HG03442 (cell line): ENCODE measurements around the gene UGT1A4.

Experiments used
- ATAC-seq: cut with Tn5 transposase; IDR thresholded peaks from one replicate; pipeline ENCODE4 v1.9.1; 2021; ENCODE audit warnings: mild to moderate bottlenecking, moderate library complexity; ENCODE audit not compliant: unreplicated experiment

The UGT1A4 gene

DNA sequence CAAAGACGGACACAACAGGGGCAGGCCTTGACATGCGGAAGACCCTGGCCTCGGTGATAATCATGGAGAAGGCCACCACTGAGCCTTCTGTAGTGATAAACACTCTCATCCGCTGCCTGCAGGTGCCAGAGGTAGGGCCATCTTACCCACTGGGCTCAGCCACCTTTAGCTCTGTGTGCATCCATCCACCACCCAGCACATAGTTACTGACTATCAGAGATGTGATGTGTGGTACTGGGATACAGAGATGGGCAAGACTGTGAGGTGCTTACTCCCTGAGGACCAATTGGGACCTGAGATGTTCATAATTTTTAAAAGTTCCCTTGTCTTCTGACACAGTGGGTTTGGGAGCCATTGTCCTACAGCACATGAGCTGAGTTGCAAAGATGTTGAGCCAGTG, 61.2 kb downstream of the UGT1A4 start:
- ATAC-seq = no peak

DNA sequence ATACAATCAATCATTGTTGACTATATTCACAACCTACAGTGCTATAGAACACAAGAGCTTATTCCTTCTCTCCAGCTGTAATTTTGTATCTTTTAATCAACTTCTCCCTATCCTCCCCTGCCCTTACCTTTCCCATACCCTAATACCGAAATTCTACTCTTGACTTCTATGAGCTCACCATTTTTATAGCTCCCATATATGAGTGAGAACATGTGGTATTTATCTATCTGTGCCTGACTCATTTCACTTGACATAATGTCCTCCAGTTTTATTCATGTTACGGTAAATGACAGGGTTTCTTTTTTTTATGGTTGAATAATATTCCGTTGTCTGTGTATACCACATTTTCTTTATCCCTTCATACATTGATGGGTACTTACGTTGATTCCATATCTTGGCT, 62.2 kb downstream of the UGT1A4 start:
- no peak for ATAC-seq

- no peak for ATAC-seq
Measured at GRCh38 chr2:233789554-233789953, 71.0 kb downstream of the UGT1A4 start.

DNA sequence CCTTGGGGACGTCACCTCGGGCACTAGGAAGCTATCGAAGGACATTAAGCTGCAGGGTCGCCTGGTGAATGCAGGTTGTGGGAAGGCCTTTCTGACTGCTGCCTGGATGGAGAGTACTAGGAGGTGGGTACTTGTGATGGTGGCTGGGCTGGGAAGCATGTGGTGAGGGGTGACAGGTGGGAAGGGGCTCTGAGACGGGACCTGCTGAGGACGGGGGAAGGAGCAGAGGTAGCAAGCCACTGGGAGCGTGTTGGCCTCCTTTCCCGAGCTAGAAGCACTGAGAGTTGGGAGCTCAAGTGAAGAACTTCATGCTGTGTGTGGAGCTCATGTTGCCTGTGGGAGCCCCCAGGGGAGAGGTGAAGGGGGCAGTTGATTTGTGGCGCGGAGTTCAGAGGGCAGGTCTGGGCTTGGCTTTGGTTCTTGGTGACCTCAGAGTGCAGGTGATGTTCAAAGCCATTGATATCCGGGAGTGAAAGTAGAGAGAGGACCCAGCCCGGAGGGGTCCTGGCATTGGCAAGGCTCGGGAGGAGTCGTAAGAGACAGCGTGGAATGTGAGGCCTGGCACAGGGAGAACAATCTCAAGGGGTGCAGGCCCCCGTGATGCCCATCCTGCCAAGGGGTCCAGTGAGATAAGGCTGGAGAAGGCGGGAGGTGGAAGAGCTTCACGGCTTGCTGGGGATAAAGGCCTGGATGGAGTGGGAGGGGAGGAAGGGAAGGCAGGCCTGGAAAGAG, 72.8 kb downstream of the UGT1A4 start:
- no peak for ATAC-seq

GRCh38 chr2:233791883-233792329, 73.4 kb downstream of the UGT1A4 start:
- ATAC-seq = no peak

GRCh38 chr2:233792720-233793119, 74.2 kb downstream of the UGT1A4 start:
- ATAC-seq = no peak

DNA sequence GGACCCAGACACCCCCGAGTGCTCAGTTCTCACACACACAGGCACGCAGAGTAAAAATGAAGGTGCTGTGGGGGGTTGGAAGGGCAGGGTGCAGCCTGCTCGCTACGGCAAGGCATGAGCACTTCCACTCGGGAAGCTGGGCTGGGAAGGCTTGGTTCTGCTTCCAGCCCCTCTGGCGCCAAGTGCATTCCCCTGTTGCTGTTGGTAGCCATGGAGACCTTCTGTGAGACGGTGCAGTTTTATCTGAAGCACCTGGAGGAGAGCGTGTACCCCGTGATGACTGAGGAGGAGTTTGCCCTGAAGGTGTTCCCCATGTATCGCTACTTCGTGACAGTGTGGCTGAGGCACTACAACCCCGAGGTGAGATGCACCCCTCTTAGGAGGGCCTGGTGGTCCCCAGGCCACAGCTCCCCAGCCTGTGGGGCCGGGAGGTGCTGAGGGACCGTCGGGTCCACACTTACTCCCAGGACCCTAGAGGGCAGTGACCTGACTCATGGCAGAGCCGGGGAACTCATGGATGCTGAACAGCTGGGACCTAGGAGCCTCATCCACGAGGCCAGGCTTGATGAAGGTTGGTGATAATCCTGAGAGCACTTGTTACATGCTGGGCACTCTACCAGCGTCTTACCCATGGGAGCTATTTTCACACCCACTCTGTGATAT, 75.1 kb downstream of the UGT1A4 start:
- ATAC-seq = no peak

DNA sequence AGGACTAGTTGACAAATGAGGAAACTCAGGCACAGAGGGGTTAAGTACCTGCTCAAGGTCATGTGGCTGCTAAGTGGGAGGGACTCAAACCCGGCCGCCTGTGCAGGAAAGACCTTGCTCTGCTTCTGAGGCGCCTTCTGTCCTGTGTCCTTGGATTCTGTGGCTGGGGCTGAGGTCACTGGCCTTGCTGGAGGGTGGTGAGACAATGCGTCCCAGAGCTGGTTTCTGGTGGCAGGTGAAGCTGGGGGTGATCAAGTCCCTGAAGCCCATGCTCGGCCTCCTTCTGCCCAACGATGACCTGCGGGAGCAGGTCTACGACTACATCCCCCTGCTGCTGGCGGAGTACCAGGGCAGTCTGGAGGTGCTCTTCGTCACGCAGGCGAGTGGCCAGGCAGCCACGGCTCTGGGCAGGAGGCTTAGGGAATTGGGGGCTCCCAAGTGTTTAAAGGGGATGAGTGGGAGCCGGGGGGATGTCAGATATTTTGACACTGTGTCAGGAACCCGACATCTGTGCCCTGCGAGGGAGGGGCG, 75.7 kb downstream of the UGT1A4 start:
- ATAC-seq = no peak

DNA sequence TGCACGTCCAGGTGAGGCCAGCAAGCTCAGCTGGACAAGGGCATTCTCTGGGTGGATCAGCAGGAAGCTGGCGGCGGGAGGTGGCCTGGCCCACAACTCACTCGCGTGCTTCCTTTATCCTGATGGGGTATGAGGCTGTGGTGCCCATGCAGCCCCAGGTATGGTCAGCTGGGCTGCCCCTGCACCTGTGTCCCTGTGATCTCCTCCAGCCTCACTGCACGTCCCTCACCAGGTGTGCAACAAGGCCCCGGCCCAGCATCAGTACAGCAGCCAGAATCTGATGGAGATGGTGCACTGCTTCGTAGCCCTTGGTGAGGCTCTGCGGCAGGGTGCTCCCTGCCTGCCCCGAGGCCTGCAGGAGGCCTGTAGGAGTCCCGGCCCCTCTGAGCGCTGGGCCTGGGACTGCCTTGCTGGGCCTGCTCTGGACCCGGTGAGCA, 77.2 kb downstream of the UGT1A4 start:
- no peak for ATAC-seq

GRCh38 chr2:233796254-233796653, 77.7 kb downstream of the UGT1A4 start:
- no peak for ATAC-seq

GRCh38 chr2:233798335-233799086, 80.0 kb downstream of the UGT1A4 start:
- ATAC-seq = no peak

GRCh38 chr2:233799087-233799665, 80.6 kb downstream of the UGT1A4 start:
- no peak for ATAC-seq

DNA sequence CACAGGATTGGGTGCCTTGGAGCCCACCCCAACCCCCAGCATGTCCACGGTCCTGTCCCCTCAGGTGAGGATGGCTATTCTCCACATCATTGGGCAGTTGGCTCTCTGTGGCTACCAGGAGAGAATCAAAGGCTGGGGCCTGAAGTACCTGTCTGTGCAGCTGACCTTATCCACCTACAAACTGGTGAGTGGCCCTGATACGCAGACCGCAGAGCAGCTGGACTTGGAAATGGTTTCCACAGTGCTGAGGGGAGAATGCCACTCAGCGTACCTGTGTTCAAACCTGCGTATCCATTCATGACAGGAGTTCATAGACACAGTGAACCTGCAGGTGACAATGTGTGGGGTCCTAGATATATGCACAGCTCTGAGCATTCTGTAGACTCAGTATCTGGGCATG, 81.2 kb downstream of the UGT1A4 start:
- ATAC-seq = no peak

- no peak for ATAC-seq
Measured at GRCh38 chr2:233800208-233800607, 81.7 kb downstream of the UGT1A4 start.

DNA sequence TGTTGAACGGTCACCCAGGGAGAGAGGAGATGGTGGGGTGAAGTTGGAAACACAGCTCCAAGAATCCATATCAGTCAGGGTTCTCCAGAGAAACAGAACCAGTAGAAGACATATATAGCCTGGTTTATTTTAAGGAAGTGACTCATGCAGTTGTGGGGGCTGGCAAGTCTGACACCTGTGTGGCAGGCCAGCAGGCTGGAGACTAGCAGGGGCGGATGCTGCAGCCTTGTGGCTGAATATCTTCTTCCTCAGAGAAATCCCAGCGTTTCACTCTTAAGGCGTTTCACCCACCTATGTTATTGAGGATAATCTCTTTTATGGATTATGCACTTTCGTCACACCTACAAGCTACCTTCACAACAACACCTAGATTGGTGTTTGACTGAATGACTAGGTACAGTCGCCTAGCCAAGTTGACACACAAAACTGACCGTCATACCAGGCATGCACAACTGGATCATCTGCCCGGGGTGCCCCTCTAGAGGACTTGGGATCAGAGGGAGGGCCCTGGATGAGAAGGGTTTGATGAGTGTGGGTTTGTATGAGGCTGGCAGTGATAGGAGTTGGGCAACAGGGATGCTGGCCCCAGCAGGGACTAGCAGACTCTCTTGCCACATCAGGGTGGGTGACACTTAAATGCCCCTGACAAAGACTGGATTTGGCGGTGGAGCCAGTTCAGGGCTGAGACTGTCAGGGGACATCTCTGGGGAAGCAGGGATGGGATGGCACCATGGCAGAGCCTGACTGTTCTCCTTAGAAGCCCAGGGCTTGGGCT, 83.0 kb downstream of the UGT1A4 start:
- ATAC-seq = peak; percentile 53

GRCh38 chr2:233802132-233802815, 83.7 kb downstream of the UGT1A4 start:
- no peak for ATAC-seq

DNA sequence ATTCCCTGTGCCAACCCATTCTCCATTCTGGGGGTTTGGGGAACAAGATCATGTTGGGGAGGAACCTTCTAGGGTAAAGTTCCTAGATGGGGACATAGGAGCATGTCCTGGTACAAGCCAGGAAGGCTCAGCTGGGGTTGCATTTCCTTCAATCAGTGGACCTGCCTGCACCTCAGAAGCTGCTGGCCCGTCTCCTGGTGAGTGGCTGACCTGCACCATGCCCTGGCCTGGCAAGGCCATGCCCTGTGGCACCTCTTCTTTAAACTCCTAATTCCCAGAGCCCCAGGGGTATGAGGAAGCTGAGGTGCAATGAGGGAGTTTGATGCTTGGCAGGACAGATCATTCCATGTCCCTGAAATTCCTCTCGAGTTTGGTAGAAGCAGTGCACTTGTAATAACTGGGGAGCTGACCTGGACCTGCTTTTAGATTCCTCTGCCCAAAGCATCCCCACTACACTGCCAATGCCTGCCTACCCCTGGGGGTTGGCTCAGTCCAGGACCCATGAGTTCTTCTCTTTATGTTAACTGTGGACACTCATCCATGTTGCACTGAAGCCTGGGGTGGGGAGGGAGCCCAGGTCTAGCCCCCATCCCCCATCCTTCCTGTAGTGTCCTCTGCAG, 84.9 kb downstream of the UGT1A4 start:
- ATAC-seq = no peak

DNA sequence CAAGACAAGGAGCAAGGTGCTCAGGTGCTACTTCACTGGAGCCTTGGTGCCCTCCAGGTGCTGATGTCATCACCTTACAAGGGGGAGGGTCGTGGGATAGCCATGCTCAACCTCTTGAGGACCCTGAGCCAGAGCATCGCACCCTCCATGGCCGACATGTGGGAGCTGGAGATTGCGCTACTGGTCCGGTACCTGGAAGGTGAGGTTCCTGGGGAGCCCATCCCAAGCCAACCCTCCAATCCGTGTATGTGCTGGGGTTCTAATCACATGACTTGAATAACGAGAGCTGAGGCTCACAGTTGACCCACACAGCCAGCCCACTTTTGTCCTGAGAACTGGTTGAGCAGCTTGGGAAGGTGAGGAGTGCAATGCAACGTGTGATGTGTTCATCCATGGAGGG, 85.5 kb downstream of the UGT1A4 start:
- ATAC-seq = no peak

- no peak for ATAC-seq
Measured at GRCh38 chr2:233807215-233807865, 88.8 kb downstream of the UGT1A4 start.
